Activated CD4-positive, alpha-beta T cell treated with anti-CD3 and anti-CD28 coated beads, Interleukin-2, amount 50 U/mL, for 1 hour (primary cell): ENCODE data around the gene SLC1A2.

ENCODE experiments used
- DNase-seq: peaks from one replicate; pipeline ENCODE4 v3.0.0-alpha.2; 2020

The SLC1A2 gene

DNA sequence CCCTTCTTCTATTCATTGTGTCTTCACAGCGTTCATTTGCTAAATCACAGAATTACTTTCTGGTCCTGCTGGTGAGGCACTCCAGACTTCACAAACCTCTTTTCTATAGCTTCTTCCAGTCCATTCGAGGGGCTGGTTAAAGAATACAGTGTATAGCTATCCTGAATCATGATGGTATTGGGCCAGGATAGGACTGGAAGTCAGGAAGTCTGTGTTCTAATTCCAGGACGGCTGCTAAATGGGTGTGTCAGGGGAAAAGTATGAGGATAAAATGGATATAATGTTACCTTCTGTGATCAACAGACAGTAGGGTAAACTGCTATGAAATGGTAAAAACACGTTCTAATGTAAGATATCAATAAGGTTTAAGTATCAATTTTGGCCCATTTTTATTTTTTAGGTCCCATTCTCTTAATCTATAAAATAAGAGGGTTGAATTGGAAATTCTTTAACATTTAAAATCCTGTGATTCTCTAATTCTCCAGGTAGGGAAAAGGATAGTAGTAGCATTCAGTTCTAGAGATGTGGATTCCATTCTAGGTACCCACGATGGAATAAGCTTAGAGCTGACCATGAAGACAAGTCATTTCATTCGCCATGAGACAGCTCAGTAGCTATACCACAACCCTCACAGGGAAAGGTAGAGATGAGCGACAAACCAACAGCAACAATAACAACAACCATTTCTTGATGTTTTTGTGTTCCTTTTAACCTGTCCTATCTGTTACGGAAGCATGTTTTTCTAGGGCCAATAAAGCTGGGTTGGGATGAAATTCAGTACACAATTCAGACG, 96.1 kb downstream of the SLC1A2 start:
- no peak for DNase-seq

DNA sequence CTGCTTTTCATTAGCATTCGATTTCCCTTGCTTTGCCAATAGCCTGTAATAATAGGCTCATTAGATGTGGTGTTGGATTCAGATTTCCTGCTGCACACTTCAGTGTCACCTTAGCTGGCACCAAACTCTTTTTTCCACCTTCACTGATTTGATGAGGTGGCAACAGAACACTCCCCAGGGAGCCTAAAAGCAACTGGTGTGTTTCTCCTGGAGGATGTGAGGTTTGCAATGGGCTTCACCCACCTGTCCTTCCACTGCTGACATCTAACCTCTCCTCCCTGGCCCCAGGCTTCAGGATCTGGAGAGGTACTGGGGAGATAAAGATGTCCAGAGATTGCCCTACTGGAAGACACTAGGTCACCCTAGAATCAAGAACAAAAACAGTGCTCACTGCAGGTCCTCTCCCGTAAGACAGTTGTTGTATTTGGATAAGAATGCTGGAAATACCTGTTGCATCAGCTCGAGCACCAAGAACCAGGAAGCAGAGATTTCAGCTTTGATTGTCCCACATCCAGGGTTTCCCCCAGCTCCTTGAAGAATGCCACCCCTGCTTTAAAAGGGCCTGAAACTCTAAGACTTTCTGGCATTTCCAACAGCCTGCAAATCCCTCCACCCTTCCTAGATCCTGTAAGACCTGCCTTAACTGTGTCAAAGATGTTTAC, 96.9 kb downstream of the SLC1A2 start:
- no peak for DNase-seq

DNA sequence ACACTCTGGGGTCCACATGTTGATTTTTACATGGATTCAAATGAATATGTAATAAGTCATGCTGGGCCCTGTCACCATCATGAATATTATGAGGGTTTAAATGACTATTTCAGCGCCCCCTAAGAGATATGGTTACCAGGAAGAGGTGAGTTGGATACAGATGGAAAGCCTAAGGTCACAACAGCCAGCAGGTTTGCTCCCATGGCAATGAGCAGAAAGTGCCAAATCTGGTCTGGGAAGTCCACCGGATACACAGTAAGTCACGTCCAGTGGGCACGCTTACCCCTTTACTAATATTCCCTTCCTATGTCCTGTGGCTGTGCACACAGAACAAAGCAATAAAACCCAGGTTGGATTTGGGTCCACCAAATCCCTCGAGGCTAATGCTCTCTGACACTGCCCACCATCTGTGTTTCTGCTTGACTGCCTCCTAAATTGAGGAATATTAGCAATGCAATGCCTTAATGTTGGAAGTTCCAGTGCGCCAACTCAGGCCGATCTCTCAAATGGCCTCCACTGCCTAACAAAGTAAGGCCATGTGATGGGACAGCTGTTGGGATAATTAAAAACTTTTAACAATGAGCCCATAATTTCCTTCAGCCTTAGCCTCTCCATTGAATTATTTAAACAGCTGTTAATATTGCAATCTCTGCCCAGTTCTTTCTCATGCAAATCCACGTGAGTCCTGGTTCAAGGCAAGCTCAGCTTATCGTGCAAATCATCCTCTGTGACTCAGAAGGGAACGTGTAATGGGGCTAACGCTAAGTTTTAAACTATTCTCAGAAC, 97.6 kb downstream of the SLC1A2 start:
- DNase-seq = no peak

DNA sequence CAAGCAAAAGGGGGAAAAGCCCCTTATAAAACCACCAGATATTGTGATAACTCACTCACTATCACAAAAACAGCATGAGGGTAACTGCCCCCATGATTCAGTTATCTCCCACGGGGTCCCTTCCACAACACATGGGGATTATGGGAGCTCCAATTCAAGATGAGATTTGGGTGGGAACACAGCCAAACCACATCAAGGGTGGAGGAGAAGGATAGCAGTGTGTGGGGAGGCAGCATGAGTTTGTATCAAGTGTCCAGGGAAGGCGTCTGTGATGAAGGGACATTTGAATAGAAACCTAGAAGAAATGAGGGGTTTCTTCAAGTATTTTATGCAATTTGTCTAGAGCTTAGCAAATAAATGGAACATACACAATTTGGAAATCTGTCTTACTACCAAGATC, 98.2 kb downstream of the SLC1A2 start:
- no peak for DNase-seq

DNA sequence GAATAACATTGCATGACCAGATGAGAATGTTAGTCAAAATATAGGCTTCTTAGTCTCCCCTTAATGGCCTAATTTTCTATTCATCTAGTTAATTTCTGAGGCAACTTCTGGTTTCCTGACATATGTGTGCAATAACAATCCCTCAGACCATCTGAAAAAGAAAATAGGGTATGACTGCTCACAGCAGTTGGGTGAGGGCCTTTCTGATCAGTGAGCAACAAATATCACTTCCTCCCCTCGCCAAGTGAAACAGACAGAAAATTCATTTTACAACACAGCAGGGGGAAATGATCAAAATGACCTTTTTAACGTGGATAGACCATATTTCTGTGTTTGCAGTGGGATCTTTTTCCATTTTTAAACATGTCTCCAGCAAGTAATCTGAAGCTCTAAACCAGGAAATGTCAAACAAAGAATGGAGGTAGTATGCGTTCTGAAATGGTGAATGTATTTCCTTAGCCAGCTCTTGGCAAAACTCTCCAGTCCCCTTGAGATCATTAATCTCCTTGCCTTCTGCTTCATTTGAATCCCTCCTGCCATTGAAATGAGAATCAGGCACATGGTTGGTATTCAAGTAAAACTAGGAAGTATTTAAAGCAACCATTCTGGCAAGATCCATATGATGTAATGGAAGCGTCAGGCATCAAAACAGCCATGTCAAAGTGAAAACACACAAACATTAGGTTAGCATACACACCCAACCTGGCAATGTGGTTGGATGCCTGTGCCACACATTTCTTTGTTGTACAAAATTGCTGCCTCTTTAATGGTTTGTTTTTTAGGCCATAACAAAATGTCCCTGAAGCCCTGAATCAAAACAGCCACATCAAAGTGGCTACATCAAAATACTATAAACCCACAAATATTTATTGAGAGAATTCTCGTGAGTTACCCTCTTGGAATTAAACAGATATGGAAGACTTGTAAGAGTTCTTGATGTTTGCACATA, 100.1 kb downstream of the SLC1A2 start:
- DNase-seq = no peak

DNA sequence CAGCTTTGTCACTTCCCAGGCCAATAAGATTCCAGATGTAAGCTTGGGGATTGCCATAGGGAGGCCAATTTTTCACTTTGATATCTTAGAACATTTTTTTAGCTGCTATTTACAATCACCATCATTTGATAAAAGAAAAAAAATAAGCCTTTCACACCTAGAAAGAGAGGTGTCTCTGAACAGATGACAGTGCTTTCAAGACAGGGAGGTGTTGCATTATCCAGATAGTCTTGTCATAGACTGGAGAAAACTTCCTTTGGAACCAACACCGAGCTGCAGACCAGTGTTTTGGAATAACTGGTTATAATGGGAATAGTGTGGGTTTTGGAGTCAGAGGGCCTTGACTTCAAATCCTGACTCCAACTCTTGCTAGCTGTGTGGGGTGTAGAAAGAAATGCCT, 101.0 kb downstream of the SLC1A2 start:
- DNase-seq = no peak

DNA sequence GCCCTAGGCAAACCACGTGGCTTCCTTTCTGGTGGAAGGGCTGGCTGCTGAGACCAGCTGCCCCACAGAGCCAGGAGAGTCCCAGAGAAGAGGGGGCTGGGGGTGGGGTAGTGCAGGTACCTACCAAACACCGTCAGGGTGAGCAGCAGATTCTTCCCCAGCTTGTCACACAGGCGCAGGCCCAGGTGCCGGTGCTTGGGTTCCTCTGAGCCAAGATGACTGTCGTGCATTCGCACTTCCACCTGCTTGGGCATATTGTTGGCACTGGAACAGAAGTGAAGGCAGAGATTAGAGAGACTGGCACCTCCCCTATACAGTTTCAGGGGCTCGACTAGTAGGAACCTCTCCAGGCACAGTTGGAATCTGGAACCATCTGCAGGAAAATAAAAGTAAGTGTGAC, 102.1 kb downstream of the SLC1A2 start:
- DNase-seq = no peak

DNA sequence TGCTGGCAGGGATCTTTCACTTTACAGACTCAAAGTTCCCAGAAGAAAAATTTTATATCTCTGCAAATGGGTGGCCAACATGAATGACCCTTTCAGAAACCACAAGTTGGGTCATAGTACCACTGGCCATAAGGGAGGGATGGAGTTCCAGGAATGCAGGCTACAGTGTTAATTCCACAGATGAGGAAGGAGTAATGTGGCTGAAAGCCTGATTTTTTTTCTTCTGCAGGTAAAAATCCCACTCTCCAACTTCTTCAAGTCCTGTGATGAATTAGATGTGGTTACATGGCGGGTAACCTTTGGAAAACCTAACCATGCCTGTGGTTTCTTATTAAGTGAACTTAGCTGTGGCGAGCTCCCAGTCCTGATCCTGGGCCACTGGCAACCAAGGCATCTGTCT, 103.2 kb downstream of the SLC1A2 start:
- no peak for DNase-seq

DNA sequence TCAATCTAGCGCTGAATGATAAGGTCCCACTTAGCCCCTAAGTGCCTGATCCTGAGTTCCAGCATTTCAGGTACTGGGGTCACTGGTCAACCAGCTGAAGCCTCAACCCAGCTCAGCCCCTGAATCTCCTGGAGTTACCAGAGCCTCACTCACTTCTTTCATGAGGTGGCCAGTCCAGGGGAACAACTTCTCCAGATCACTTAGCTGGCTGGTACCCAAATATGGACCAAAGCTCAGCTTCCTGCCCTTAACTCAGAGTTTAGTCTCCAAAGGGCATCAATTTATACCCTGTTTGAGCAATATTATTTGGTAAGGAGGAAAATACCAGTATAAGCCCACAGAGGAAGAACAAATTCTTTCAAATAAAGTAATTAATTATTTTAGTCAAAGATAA, 105.6 kb downstream of the SLC1A2 start:
- DNase-seq = no peak

DNA sequence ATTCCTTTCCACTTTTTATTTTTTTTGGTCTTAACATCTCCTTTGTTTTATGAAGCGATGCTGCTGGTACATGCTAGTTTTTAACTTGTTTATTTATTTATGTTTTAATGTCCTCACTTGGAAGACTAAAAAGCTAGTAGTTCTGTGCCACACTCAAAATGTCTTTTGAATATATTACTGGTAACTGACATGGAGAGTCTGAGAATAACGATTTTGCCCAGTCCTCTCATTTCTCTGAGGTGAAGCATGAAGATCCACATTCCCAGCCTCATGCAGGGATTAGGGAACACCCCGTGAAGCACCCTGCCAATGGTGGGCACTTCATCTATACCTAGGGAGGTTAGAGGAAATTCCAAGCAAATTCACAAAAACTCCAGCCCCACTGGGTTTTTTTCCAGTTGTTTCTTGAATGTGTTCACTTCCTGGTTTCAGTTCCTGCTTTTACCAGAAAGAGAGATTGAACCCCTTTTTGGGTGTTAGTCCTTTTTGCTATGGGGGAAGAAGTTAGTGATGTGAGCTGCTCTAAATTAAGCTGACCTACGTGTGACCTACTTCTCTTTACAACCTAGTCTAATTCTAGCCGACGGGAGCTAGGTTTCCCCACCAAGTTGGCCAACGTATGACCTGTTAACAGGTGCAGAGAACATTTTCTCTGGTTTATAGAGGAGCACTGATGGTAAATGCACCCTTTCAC, 106.1 kb downstream of the SLC1A2 start:
- DNase-seq = no peak

DNA sequence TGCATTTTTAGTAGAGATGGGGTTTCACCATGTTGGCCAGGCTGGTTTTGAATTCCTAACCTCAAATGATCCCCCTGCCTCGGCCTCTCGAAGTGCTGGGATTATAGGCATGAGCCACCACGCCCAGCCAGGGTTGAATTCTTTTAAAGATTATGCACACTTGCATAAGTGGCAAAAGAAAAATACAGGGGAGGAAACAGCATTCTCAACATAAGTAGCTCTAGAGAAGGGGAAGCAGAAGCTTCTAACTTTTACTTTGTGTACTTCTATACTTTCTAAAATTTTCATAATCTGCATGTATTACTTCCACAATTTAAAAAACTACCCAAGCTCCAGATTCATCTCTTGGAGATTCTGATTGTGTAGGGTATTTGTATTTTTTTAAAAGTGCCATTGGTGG, 108.0 kb downstream of the SLC1A2 start:
- DNase-seq = no peak

DNA sequence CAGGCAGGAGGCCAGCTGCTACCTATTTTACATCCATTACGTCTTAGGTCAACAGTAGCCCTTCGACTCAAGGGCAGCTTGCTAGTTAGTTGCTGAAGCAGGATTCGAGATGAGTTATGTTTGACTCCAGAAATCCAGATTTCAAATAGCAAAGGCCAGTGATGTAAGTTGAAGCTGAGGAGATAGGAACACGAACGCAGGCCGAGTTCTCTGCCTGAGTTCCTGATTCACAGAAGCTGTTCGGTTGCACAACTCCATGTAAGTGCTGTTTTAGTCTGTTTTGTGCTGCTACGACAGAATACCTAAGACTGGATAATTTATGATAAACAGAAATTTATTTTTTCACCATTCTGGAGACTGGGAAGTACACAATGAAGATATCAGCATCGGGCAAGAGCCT, 111.2 kb downstream of the SLC1A2 start:
- no peak for DNase-seq

DNA sequence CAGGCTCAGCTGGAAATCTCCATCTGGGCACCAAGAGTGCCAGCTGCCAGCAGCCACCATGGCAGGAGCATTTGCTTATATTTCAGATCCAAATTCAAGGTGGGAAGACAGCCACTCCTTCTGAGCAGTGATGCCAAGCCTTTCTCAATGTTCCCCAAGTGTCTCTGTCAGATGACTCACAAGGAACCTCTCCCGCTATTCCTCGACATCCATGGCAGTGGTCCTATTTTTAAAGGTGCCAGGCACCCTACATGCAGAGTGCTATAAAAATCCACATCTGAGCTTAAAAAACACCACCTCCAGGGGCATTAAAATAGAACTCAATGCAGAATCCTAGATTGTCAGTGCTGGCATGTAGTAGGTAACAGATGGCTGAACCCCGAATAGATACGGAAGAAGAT, 112.1 kb downstream of the SLC1A2 start:
- no peak for DNase-seq

DNA sequence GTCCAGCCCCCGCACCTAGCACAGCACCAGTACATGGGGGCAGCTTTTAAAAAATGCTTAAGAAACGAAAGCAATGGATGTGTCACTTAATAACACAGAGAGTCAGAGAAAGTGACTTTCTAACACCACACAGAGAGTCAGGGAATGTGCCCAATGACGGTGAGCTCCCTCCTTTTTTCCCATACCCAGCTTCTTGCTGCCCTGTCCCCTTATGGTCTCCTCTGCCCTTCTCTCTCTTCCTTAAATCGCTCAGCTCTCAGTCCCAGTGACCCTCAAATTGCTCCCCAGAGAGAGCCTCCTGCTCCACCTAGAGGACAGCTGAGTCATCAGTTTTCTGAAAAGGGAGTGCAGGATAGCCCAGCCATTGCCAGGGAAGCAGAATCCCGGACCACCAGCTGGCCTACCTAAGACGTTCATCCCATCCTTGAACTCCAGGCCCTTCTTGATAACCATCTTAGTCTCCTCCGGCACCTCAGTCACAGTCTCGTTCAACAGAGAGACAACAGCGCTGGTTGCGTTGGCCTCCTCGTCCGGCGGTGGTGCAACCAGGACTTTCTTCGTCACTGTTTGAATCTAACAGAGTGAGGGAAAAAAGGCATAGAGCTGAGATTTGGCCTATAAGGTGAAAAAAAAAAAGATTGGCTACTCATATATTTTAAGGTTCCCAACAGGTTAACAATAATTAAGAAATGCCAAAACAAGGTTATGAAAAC, 113.5 kb downstream of the SLC1A2 start:
- peak; percentile 44 for DNase-seq

DNA sequence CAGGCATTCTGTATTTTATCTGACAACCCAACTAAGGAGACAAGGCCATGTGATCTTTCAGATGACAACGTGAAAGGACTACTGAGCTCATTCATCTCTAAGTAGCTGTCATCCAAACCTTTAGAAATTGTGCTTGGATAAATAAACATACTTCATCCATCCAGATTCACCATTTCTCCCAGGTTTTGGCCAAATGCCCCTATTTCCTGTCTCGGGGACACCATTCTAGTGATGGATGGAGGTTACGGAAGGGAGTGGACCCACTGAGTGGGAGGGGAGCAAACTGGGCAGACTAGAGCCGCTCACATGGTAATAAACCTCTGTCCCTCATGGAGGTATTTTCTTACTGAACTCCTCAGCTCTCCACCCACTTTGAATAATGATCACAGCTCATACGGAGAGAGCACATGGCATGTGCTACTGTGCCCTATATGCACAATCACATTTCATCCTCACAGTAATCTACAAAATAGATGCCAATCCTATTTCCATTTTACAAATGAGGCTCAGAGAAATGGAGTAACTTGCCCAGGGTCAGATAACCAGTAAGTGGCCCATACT, 114.4 kb downstream of the SLC1A2 start:
- DNase-seq = no peak

DNA sequence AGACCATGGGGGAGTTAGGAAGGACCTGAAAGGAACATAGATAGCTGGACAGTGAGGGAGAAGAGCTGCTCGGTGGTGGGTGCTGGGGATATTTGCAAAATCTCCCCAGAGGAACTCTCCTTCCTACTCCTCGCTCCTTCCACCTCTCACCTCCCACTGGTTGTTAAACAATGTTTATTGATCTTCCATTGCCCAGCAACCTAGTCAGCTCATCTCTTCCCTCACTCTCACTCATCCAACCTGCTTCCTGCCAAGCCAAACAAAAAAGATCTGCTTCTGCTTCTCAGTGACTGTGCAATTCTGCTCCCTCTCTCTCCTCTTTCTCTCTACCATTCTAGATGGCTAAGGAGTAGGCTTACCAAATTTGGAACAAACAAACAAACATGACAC, 115.0 kb downstream of the SLC1A2 start:
- DNase-seq = no peak

DNA sequence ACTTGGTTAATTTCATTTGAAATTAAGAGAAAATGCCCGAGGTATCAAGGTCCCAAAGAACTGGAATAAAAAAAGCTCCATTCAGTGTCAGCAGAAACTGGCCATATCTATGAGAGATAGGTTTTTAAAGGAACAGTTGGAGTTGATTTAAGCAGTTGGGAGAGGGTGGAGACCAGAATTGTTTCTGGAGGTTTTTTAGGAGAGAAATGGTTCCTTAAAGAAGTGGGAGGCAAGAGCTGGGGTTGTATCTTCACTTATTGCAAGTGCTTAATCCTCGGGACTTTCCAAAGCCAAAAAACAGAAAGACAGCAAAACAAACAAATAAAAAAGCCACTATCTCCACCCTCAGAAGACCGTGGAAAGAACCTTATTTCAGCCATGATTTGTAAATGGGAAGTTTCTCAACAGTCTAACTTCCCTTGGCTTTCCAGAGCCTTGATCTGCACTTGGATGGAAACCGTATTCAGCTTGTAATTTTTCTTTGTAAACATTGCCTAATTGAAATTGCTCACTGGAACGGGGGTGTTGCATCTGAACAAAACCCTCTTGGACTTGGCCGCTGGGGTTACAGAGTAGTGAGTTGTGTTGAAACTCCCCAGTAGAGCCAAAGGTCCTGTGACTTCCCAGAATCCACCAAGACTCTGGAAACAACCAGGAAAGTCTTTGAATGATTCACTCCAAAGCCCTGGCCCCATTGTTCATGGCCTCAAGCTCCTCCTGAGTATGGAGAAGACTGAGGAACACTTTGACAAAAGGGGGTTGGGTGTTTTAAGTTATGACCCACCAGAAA, 115.6 kb downstream of the SLC1A2 start:
- no peak for DNase-seq

DNA sequence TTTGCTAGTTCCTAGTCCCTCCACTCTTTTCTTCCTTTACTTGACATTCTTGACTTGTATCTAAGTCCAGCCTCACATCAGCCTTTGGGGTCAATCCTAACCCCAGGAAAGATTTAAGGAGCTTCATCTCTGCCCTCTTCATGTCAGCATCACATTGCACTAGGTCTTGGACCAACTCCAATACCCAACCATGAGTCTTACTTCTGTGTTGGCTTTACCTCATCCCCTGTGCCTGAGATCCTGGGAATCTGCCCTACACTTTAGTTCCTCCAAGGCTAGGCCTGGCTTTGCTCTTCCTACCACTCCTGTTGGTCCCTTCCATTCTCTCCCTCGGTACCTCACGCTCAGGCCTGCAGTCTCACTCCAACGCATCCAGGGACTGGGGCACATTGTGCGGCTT, 117.0 kb downstream of the SLC1A2 start:
- no peak for DNase-seq

DNA sequence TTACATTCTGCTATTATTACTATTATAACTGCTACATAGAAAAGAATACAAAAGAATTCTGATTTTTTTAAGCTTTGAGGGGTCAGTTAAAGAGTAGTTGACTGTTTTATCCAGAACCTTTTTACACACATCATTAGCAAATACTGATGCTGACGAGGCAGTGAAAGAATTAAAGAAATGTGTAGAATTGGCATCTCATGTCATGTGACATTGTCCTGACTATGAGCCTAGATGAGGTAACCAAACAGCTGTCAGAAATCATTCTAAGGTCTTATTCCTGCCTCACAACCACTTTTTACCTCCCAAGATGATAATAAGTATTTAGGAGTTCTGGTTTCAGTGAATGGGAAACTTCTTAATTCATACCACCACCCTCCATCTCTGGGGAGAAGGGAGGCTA, 121.0 kb downstream of the SLC1A2 start:
- DNase-seq = no peak

DNA sequence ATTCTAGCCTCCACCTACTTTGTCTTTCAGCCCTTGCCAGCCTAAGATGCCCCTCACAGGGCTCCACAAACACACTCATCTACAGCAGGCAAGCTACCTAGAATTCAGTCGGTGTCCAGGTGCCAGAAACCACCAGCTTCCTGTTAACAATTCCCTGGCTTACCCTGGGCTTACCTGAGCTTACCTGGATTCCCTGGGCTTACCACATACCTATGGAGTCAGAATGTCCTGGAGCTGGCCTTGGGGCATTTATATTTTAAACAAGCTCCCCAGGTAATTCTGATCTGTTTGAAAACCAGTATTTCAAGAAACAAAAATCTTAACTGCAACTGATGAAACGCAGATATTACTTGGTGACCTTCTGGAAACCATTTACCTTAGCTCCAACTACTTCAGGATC, 123.6 kb downstream of the SLC1A2 start:
- DNase-seq = no peak
